A204.1 (cell line): Measurements from ENCODE around the gene MTUS2.
A peak's percentile ranks its signal among the peaks of the same experiment; 100 is the strongest.

Experiments used
- FAIRE-seq: peaks from 2 replicates; lab custom pipeline; 2012; peaks lifted over from hg19 to GRCh38; lab: Jason Lieb, UNC

MTUS2 gene

GRCh38 chr13:29456419-29456818, 636.3 kb downstream of the MTUS2 start:
- FAIRE-seq = no peak

- FAIRE-seq = no peak
Measured at GRCh38 chr13:29457299-29457698, 637.2 kb downstream of the MTUS2 start.

- FAIRE-seq = no peak
Measured at GRCh38 chr13:29458419-29458818, 638.3 kb downstream of the MTUS2 start.

- no peak for FAIRE-seq
Measured at GRCh38 chr13:29459813-29460355, 639.7 kb downstream of the MTUS2 start.

GRCh38 chr13:29464105-29464679, 644.1 kb downstream of the MTUS2 start:
- no peak for FAIRE-seq

- FAIRE-seq = no peak
Measured at GRCh38 chr13:29465741-29466293, 645.7 kb downstream of the MTUS2 start.

GRCh38 chr13:29471551-29471950, 651.4 kb downstream of the MTUS2 start:
- no peak for FAIRE-seq

GRCh38 chr13:29472332-29472961, 652.3 kb downstream of the MTUS2 start:
- FAIRE-seq = peak; percentile 30

GRCh38 chr13:29473166-29473565, 653.0 kb downstream of the MTUS2 start:
- no peak for FAIRE-seq

GRCh38 chr13:29474991-29475390, 654.9 kb downstream of the MTUS2 start:
- no peak for FAIRE-seq

GRCh38 chr13:29476046-29476445, 655.9 kb downstream of the MTUS2 start:
- no peak for FAIRE-seq

GRCh38 chr13:29479716-29480492, 659.8 kb downstream of the MTUS2 start:
- no peak for FAIRE-seq

- no peak for FAIRE-seq
Measured at GRCh38 chr13:29480893-29481525, 660.9 kb downstream of the MTUS2 start.

- FAIRE-seq = no peak
Measured at GRCh38 chr13:29481603-29482002, 661.5 kb downstream of the MTUS2 start.

GRCh38 chr13:29482504-29482903, 662.4 kb downstream of the MTUS2 start:
- no peak for FAIRE-seq

- no peak for FAIRE-seq
Measured at GRCh38 chr13:29483211-29483610, 663.1 kb downstream of the MTUS2 start.

- FAIRE-seq = no peak
Measured at GRCh38 chr13:29483623-29484022, 663.5 kb downstream of the MTUS2 start.

- no peak for FAIRE-seq
Measured at GRCh38 chr13:29484236-29484635, 664.1 kb downstream of the MTUS2 start.

- no peak for FAIRE-seq
Measured at GRCh38 chr13:29484796-29485195, 664.7 kb downstream of the MTUS2 start.

- no peak for FAIRE-seq
Measured at GRCh38 chr13:29486551-29486950, 666.4 kb downstream of the MTUS2 start.

GRCh38 chr13:29487466-29488454, 667.6 kb downstream of the MTUS2 start:
- no peak for FAIRE-seq
